ENCODE results near the gene DPH5.

- TF ChIP-seq CTCF (IDR thresholded peaks at IDR 0.05) (no peak), EZH2 (IDR thresholded peaks at IDR 0.05; ENCODE audit: borderline replicate concordance, insufficient read depth, low read depth, low read length, poor library complexity, severe bottlenecking) (no peak)
Observed at GRCh38 chr1:101008229-101008834, 17.3 kb downstream of the DPH5 start.
